HG03442 (cell line): ENCODE data around the gene ACTN4.

Source experiments
- ATAC-seq: cut with Tn5 transposase; IDR thresholded peaks from one replicate; pipeline ENCODE4 v1.9.1; 2021; ENCODE audit warnings: mild to moderate bottlenecking, moderate library complexity; ENCODE audit not compliant: unreplicated experiment

ACTN4 gene

DNA sequence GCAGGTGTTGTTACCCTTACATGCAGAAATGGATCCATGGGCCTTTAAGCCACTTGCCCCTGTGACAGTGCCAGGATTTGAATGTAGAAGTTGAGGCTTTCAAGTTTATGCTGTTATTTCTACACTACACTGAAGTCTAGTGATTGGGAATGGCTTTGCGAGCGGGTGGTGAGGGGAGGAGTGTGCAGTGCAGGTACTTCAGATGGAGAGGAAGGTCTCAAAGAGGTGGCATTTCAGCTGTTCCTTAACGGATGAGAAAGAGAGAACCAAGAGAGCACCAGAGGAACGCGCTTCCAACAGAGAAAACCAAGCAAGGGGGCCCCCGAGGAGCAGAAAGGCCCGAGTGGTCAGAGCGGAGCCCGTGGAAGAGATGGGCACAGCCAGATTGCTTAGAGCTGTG is 13.3 kb downstream of the ACTN4 start:
- ATAC-seq = no peak

DNA sequence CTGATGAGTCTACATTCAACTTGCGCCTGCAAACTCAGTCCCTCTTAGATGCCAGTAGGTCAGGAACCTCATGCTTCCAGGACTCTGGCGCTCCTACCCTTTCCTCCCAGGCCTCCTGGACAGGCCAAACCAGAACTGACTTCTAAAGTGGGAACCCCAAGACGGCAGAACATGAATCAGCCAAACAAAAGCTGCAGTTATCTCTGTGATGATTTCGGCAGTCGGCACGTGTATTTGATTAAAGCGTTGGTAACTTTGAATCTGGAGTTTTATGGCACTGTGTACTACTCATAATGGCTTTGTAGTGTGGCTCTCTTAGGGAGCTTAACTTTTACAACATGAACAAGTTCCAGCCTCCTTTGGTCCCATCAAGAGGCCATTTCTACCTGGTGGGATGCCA is 13.7 kb downstream of the ACTN4 start:
- ATAC-seq = no peak

DNA sequence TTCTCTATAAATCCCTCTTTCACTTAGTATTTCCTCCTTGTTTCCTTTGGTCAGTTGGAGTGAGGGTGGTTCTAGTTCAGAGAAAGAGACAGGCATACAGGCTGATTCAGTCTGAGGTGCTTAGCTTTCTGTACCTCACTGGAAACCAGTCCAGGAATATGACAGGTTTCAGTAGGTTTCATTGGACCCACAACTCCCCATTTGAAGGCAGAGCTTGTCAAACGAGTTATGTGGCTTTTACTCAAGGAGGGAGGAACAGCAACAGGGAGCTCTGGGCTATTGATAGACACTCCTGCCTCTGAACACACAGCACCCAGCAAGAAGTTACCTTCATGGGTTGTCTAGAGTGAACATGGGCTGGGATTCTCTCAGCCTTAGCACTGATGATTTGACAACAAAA is 14.5 kb downstream of the ACTN4 start:
- ATAC-seq = no peak

GRCh38 chr19:38662537-38663155 is 15.2 kb downstream of the ACTN4 start:
- no peak for ATAC-seq

DNA sequence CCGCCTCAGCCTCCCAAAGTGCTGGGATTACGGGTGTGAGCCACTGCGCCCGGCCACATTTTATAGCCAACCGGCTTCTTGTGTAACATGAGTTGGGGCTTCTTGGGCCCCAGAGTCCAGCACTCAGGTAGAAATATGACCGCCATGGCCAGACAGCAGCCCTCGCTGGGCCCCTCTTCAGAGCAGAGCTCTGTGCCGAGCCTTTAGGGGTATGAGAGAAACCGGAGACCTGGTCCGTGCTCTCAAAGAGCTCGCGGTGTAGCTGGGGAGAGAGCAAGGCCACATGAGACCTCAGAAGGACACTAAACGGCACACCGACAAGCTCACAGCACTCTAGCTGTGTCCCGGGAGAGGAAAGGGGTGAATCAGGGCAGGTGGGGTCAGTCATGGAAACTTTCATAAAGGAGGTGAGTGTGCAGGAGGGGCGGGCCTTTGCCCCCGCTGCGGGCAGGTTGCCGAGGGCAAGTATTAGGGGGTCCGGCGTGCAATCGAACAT is 15.8 kb downstream of the ACTN4 start:
- no peak for ATAC-seq

- ATAC-seq = no peak
These were observed 16.6 kb downstream of the ACTN4 start for GRCh38 chr19:38663957-38664502.

DNA sequence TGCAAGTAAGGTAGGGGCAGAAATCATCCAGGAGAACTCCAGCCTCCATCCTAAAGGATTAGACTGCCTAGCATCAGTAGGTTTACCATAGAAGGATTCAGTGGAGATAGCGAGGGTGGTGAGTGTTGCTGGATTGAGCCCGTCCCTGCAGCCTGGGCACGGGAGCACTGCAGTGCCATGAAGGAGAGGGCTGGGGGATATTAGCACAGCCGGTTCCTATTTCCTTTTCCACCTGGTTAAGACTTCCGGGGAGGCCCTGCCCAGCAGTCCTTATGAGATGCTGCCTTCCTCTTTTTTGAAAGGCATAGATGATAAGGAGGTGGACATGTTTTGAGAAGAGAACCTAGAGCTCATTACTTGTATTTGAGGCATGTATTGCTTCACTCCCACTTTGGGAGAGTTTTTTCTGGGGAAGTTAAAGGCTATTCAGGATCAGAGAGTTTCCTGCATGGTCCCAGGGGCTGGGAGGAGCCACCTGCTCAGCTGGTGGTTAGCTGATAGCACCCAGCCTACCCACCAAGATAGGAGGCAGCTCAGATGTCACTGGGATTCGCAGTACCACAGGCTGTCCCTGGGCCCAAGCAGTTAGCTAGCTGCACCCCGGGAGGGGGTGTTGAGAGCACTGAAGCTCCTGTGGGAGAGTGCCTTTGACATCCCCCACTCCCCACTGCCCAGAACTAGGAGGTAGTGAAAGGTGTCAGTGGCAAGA is 17.2 kb downstream of the ACTN4 start:
- ATAC-seq = no peak

DNA sequence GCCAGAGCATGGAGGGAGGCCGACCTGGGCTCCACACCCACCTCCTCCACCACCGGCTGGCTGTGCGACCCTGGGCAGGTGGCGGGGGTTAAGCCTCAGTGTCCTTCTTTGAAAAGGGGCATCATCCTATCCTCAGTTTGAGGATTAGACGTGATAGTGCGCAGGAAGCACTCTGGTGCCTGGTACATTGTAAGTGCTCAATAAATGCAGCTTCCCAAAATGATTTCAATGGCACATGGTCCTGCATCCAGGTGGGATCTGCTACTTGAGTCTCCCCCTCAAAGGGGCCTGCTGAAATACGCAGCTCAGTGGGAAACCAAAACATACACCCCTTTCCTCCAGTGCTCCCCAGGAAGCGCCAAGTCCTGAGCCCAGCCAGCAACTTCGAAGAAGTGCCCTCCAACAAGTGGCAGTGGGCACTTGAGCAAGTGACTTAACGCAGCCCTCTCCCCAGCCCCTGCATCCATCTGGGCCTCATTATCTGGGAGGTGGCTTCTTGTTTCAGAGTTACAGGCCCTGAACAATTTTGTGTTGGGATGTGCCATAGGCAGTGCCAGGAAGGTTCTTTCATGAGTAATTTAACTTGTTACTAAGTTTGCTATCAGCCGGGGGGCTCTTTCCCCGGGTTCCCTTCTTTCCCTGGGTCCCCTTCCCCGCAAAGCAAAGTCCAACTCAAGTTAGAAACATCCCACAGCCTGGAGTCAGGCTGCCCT is 17.9 kb downstream of the ACTN4 start:
- ATAC-seq = no peak

- no peak for ATAC-seq
These were observed 18.7 kb downstream of the ACTN4 start for GRCh38 chr19:38665950-38666662.

DNA sequence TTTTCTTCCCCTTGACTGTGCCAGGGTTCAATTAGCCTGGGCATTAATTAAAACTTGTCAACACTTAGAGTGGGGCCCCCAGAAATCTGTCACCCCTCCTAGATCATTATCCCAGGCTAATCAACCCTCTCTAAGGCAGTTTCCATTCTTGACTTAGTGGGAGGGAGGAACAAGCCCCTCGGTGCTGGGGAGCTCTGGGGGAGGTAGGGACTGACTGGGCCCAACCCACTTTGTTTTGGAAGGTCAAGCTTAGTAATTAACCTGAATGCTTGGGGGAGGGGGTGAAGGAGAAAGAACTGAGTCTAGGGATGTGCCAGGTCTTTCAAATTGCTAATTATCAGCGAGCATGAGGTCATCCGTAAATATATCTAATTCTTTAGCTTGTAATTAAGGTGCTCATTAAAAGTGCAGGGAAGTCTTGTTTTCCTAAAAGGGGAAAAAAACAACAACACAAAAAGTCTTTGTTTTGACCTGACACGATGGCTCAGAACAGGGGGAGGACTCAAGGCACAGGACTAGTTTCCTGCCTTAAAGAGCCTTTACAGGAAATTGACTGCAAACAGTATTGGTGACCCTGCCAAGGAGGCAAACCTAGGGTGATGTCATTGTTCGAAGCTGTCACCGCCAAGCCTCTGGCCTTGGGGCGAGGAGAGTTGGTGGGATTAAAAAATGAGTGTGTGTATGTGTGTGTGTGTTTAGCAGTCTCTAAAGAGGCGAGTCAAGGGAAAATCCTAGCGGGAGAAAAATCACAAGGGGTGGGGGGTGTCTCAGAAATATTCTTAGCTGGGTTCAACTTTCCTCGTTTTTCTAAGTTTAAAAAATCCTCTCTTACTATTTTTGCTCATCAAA is 19.4 kb downstream of the ACTN4 start:
- ATAC-seq = peak; percentile 67

- no peak for ATAC-seq
These were observed 20.3 kb downstream of the ACTN4 start for GRCh38 chr19:38667661-38668171.

DNA sequence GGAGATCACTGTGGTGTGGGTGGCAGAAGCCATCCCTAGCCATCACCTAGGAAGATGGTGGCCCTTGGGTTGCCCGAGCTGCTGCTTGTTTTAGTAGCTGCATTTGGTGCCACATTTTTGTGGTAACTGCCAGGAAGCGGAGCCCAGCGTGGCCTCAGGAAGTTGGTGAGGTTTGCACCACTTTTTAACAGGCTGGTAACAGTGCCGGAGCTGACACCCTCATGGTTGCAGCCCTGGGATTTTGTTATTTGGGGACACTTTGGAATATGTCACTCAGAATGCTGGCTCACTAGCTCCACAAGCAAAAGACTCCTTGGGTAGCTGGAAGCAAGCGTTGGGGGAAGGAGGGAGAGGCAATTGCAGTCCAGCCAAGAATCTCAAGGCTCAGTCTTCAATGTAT is 22.1 kb downstream of the ACTN4 start:
- ATAC-seq = no peak

GRCh38 chr19:38670921-38671398 is 23.5 kb downstream of the ACTN4 start:
- no peak for ATAC-seq

- ATAC-seq = no peak
These were observed 24.2 kb downstream of the ACTN4 start for GRCh38 chr19:38671654-38672053.

GRCh38 chr19:38673030-38673429 is 25.6 kb downstream of the ACTN4 start:
- no peak for ATAC-seq

DNA sequence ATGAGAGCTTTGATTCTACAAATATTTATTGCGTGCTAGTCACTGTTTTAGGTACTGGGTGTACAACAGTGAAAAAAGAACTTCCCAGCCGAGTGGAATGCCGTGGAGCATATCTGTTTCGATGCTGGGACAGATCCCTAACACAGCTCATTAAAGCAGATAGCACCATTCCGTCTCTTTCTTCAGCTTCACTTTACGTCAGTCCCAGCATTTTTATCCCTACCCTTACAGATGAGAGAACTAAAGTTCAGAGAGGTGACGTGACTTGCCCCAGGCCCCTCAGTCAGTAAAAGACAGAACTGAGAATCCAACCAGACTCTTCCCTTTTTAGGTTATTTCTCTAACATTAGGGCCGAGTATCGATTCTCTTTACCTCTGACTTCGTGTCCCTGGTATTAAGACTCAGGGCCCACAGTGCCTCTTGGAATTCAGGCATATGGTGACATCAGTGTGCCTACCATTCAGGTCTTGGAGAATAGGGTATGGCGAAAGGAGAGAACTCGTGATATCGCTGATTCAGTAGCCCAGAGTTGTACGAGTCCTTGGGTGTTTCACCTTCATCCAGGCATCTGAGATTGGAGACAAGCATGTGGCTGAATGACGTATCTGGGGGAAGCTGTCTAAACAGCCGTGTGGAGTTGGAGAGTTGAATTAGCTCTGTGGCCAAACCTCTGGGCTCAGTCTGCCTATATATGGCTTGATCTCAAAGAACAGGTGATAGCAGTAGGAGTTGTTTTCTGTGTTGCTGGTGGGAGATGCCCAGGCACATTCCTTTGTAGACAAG is 27.1 kb downstream of the ACTN4 start:
- ATAC-seq = no peak

DNA sequence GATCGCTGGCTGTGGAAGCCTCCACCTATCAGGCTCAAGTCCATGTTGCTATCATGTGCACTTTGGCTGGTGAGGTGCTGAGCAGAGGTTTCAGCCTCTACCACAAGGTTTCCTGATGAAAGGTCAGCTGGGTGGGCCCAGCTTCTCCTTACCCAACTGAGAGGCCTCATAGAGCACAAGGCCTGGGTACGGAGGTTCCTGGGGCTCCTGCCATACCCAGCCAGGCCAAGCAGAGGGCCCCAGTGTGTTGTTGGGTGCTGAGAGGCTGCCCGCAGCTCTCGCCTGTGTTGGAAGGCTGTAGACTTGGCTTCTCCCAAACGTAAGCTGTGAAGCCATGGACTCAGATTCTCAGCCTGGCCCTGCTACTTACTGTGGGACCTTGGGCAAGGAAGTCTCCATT is 28.2 kb downstream of the ACTN4 start:
- no peak for ATAC-seq

DNA sequence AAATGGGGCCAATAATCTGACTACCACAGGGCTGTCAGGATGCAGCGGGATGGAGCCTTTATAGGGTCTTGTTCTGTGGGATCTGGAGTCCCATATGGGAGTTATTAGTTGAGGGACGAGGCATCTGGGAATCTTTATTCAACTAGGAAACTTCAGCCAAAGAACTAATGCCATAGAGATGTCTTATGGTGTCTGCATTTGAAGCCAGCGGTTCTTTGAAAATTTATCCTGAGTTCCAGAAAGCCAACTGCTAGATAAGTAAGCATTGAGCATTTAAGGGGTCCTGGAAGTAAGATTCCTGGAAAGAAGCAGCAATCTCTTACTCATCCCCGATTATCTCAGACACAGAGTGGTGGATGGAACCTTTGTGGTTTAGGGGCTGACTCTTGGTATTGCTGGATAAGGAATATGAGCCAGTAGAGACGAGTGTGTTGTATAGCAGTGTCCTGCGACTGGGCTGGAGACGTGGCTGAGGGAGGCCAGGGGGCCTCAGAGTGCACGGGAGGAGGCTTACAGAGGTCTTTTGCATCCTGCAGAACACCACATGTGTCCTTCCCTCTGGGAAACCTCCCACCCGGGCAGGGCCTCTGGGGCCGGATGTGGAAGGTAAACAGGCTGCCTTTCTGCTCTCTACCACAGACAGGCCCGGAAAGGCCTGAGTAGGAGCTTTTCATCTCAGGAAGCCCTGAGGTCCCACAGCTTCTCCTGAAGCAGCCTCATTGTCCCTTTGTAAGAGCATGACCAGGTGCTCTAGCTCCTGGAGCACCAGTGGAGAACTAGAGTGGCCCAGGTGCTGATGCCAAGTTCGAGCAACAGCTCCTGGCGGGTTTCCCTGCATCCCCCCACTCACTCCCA is 28.8 kb downstream of the ACTN4 start:
- no peak for ATAC-seq
